Stomach (tissue), 9 donors: ENCODE measurements around the gene LCP2. TPM values are rescaled to one million over a fixed set of nuclear protein-coding genes. Genes with fewer than 3 reads are reported as not detected.

Experiments used
- DNase-seq, 2 donors: peaks; one replicate each; pipeline versions ENCODE4 v3.0.0 to v3.0.0-alpha.2; 2013 to 2019
- H3K27ac ChIP-seq, 5 donors: fragments of 200-600 bp in 4 of 5; sonication (generic) in 4 of 5; one replicate each; pipeline ENCODE4 v1.5.1; 2013 to 2019; ENCODE audit warnings: mild to moderate bottlenecking in 1 of 5, moderate library complexity in 1 of 5
- H3K27me3 ChIP-seq, 3 donors: fragments of 200-600 bp; sonication (generic); one replicate each; pipeline ENCODE4 v1.5.1; 2017 to 2019; ENCODE audit warnings: mixed run types in 1 of 3
- H3K36me3 ChIP-seq, 4 donors: fragments of 200-600 bp; sonication (generic); 1 replicate in 3 of 4; 2 replicates in 1 of 4; pipeline ENCODE4 v1.5.1; 2016 to 2019
- H3K4me1 ChIP-seq, 4 donors: fragments of 200-600 bp; sonication (generic); one replicate each; pipeline ENCODE4 v1.5.1; 2016 to 2019
- H3K4me3 ChIP-seq, 4 donors: fragments of 200-600 bp; sonication (generic) in 3 of 4; one replicate each; pipeline ENCODE4 v1.5.1; 2016 to 2019; ENCODE audit warnings: mild to moderate bottlenecking in 1 of 4
- H3K9me3 ChIP-seq, 4 donors: fragments of 200-600 bp; sonication (generic); one replicate each; pipeline ENCODE4 v1.5.1; 2016 to 2019
- CTCF ChIP-seq, 7 experiments: fragments of 450-650 bp in 4 of 7; fragments of 200-600 bp in 3 of 7; sonication (generic) in 3 of 7; IDR thresholded peaks; one replicate each; pipeline ENCODE4 v1.5.1; 2016 to 2019; ENCODE audit warnings: antibody characterized with exemption in 7 of 7, control low read depth in 2 of 7, mild to moderate bottlenecking in 1 of 7
- EP300 ChIP-seq: sonication (generic); formaldehyde crosslinking; IDR thresholded peaks from one replicate; pipeline ENCODE4 v1.6.1; 2017; ENCODE audit warnings: antibody characterized with exemption
- POLR2A ChIP-seq, 4 donors: fragments of 450-650 bp; IDR thresholded peaks; one replicate each; pipeline ENCODE4 v1.6.1; 2016; ENCODE audit warnings: antibody characterized with exemption in 4 of 4, control low read depth in 2 of 4, mild to moderate bottlenecking in 1 of 4, moderate library complexity in 1 of 4
- POLR2AphosphoS5 ChIP-seq, 3 donors: sonication (generic); formaldehyde crosslinking; IDR thresholded peaks; one replicate each; pipeline ENCODE4 v1.6.1; 2016; ENCODE audit warnings: antibody characterized with exemption in 3 of 3
- WGBS, 5 donors: extraction: QIAGEN DNeasy Blood & Tissue Kit in 3 of 5; methylation state at CpG; one replicate each; pipeline versions ENCODE4 v1.1.5 to v1.1.7; 2013 to 2018; 5-methylcytosine and 5-hydroxymethylcytosine counted together
- intact Hi-C: fragments of 100-400 bp; cut with DNase I; formaldehyde crosslinking; loops from one replicate; pipeline ENCODE4 v1.15.1; 2023; ENCODE audit warnings: low total_unique reads
- polyA plus RNA-seq, 3 donors: library from polyadenylated mRNA; stranded (reverse); fragments of 200-250 nt; gene quantifications; one replicate each; pipeline ENCODE4 v1.2.3, GENCODE V29; 2013
- total RNA-seq, 5 donors: library from RNA; depleted of rRNA; stranded (reverse); fragments of >200 nt; gene quantifications; one replicate each; pipeline versions ENCODE4 v1.1.0 to v1.2.3, GENCODE V29; 2014 to 2016
- donor health status: healthy with polysubstance abuse.
- donor health status: Bipolar disorder and iron deficiency.
- donor health status: healthy.

LCP2 gene
- total and polyA plus RNA-seq, 8 donors: 0.58 to 69.4 (median 16.8) TPM

- no peaks in the 10 kb centered on the region for H3K36me3 ChIP-seq
- no peaks in the 10 kb centered on the region for H3K27me3 ChIP-seq
- peaks cover 8 to 50% (median 20%) of the 10 kb centered on the region in 4 donors for H3K4me1 ChIP-seq
- peak in 1 of 2 donors; percentile 84 for DNase-seq
- H3K27ac ChIP-seq: peak overlapping the region in 4 of 5 donors; percentile 50 to 78 (median 70)
- 37 to 64% (median 50%) methylated on average over 5 of the region's 5 CpGs for WGBS, 5 donors
- intact Hi-C loops: no loop called here
- H3K9me3 ChIP-seq: no peaks in the 10 kb centered on the region
- no peak overlapping the region for H3K4me3 ChIP-seq
- peak in 2 of 3 donors; percentile 11 to 73 for TF ChIP-seq POLR2AphosphoS5 (IDR thresholded peaks at IDR 0.05)
- TF ChIP-seq POLR2A (IDR thresholded peaks at IDR 0.05): no peak
Observed at GRCh38 chr5:170315154-170315553, 17.6 kb upstream of the LCP2 start.

GRCh38 chr5:170314541-170315095 lies 17.0 kb upstream of the LCP2 start:
- Histone ChIP-seq H3K4me3 (no peak overlapping the region), H3K9me3 (no peaks in the 10 kb centered on the region), H3K27me3 (no peaks in the 10 kb centered on the region), H3K27ac (peak overlapping the region in 4 of 5 donors; percentile 50 to 78 (median 70)), H3K36me3 (no peaks in the 10 kb centered on the region), H3K4me1 (peaks cover 8 to 55% (median 21%) of the 10 kb centered on the region in 4 donors)
- no peak for TF ChIP-seq POLR2A (IDR thresholded peaks at IDR 0.05)
- no peak for TF ChIP-seq POLR2AphosphoS5 (IDR thresholded peaks at IDR 0.05)
- TF ChIP-seq EP300: no peak
- no peak for TF ChIP-seq CTCF (IDR thresholded peaks at IDR 0.05)
- intact Hi-C loops: no loop called here
- no peak for DNase-seq
- 65 to 98% (median 91%) methylated on average over 2 of the region's 2 CpGs for WGBS, 5 donors

GRCh38 chr5:170313816-170314215 lies 16.2 kb upstream of the LCP2 start:
- H3K4me3 ChIP-seq: no peak overlapping the region
- no peak for DNase-seq
- TF ChIP-seq POLR2A (IDR thresholded peaks at IDR 0.05) (no peak), EP300 (no peak), POLR2AphosphoS5 (IDR thresholded peaks at IDR 0.05) (no peak), CTCF (IDR thresholded peaks at IDR 0.05) (no peak)
- no peaks in the 10 kb centered on the region for H3K9me3 ChIP-seq
- intact Hi-C loops: no loop called here
- peaks cover 8 to 57% (median 21%) of the 10 kb centered on the region in 4 donors for H3K4me1 ChIP-seq
- H3K36me3 ChIP-seq: no peaks in the 10 kb centered on the region
- no peaks in the 10 kb centered on the region for H3K27me3 ChIP-seq
- WGBS, 5 donors: 64 to 80% (median 68%) methylated on average over 2 of the region's 2 CpGs
- H3K27ac ChIP-seq: peak overlapping the region in 3 of 5 donors; percentile 23 to 78 (median 75)

- H3K4me1 ChIP-seq: peaks cover 8 to 58% (median 22%) of the 10 kb centered on the region in 4 donors
- WGBS, 5 donors: 60 to 80% (median 74%) methylated on average over 6 of the region's 6 CpGs
- peak overlapping the region in 3 of 5 donors; percentile 23 to 78 (median 75) for H3K27ac ChIP-seq
Observed at GRCh38 chr5:170313344-170313743, 15.8 kb upstream of the LCP2 start.

More at GRCh38 chr5:170313344-170313743, 15.8 kb upstream of the LCP2 start:
- Histone ChIP-seq H3K36me3 (no peaks in the 10 kb centered on the region), H3K27me3 (no peaks in the 10 kb centered on the region), H3K9me3 (no peaks in the 10 kb centered on the region), H3K4me3 (no peak overlapping the region)
- intact Hi-C loops: no loop called here
- TF ChIP-seq POLR2AphosphoS5 (IDR thresholded peaks at IDR 0.05) (no peak), EP300 (no peak), CTCF (IDR thresholded peaks at IDR 0.05) (no peak), POLR2A (IDR thresholded peaks at IDR 0.05) (no peak)
- DNase-seq: no peak
